Adipocyte (in vitro differentiated cells): ENCODE data around the gene CTAGE1.
"Not testable (repeated sequence)": the region's sequence is repeated elsewhere in the genome, so short reads cannot be mapped to it uniquely, and the experiment has no call there.

ENCODE experiments used
- DNase-seq: peaks from one replicate; pipeline ENCODE4 v3.0.0-alpha.2; 2015; ENCODE audit warnings: low read depth
- H3K27me3 ChIP-seq: replicated peaks from 2 replicates; pipeline ENCODE4 v1.7.0; 2013; ENCODE audit warnings: mild to moderate bottlenecking, low read length, moderate library complexity; ENCODE audit not compliant: control insufficient read depth, insufficient read depth
- H3K36me3 ChIP-seq: 2 replicates; pipeline ENCODE4 v1.7.0; 2013; ENCODE audit warnings: low read length, mild to moderate bottlenecking, moderate library complexity; ENCODE audit not compliant: control insufficient read depth, insufficient read depth, severe bottlenecking
- H3K4me1 ChIP-seq: 2 replicates; pipeline ENCODE4 v1.7.0; 2013; ENCODE audit warnings: mild to moderate bottlenecking, low read length, moderate library complexity; ENCODE audit not compliant: control insufficient read depth, insufficient read depth
- H3K4me3 ChIP-seq: 2 replicates; pipeline ENCODE4 v1.7.0; 2013; ENCODE audit warnings: mild to moderate bottlenecking, low read length, moderate library complexity
- H3K9ac ChIP-seq: 2 replicates; pipeline ENCODE4 v1.7.0; 2013; ENCODE audit warnings: mild to moderate bottlenecking, low read length, moderate library complexity
- H3K9me3 ChIP-seq: 2 replicates; pipeline ENCODE4 v1.7.0; 2013; ENCODE audit warnings: mild to moderate bottlenecking, low read length, moderate library complexity; ENCODE audit not compliant: control insufficient read depth

Gene CTAGE1

GRCh38 chr18:22451796-22452195 is 34.1 kb upstream of the CTAGE1 start:
- Histone ChIP-seq H3K4me3 (no peak overlapping the region), H3K4me1 (peaks cover 11% of the 10 kb centered on the region), H3K36me3 (no peaks in the 10 kb centered on the region), H3K27me3 (no peaks in the 10 kb centered on the region), H3K9me3 (peaks cover 6% of the 10 kb centered on the region), H3K9ac (no peak overlapping the region)
- no peak for DNase-seq

- H3K36me3 ChIP-seq, H3K4me1 ChIP-seq, H3K9ac ChIP-seq, H3K9me3 ChIP-seq, H3K27me3 ChIP-seq, H3K4me3 ChIP-seq, DNase-seq: not testable (repeated sequence)
Observed at GRCh38 chr18:22450766-22451165, 33.1 kb upstream of the CTAGE1 start.

- not testable (repeated sequence) for H3K27me3 ChIP-seq, H3K9ac ChIP-seq, H3K4me1 ChIP-seq, H3K9me3 ChIP-seq, DNase-seq, H3K4me3 ChIP-seq, H3K36me3 ChIP-seq
Observed at GRCh38 chr18:22450318-22450717, 32.6 kb upstream of the CTAGE1 start.

- H3K36me3 ChIP-seq, H3K9ac ChIP-seq, H3K27me3 ChIP-seq, H3K9me3 ChIP-seq, H3K4me1 ChIP-seq, H3K4me3 ChIP-seq, DNase-seq: not testable (repeated sequence)
Observed at GRCh38 chr18:22449753-22450152, 32.0 kb upstream of the CTAGE1 start.

GRCh38 chr18:22448238-22448637 is 30.5 kb upstream of the CTAGE1 start:
- no peak overlapping the region for H3K9ac ChIP-seq
- H3K9me3 ChIP-seq = peaks cover 6% of the 10 kb centered on the region
- DNase-seq = no peak
- H3K36me3 ChIP-seq = no peaks in the 10 kb centered on the region
- H3K27me3 ChIP-seq = no peaks in the 10 kb centered on the region
- peaks cover 2% of the 10 kb centered on the region for H3K4me1 ChIP-seq
- H3K4me3 ChIP-seq = no peak overlapping the region

- Histone ChIP-seq H3K36me3 (no peaks in the 10 kb centered on the region), H3K9me3 (peaks cover 6% of the 10 kb centered on the region), H3K4me1 (no peaks in the 10 kb centered on the region), H3K27me3 (no peaks in the 10 kb centered on the region), H3K9ac (no peak overlapping the region), H3K4me3 (no peak overlapping the region)
- DNase-seq = no peak
Observed at GRCh38 chr18:22447792-22448191, 30.1 kb upstream of the CTAGE1 start.

GRCh38 chr18:22446911-22447310 is 29.2 kb upstream of the CTAGE1 start:
- H3K9me3 ChIP-seq = peaks cover 6% of the 10 kb centered on the region
- H3K9ac ChIP-seq = no peak overlapping the region
- no peak for DNase-seq
- no peak overlapping the region for H3K4me3 ChIP-seq
- H3K36me3 ChIP-seq = no peaks in the 10 kb centered on the region
- H3K4me1 ChIP-seq = no peaks in the 10 kb centered on the region
- no peaks in the 10 kb centered on the region for H3K27me3 ChIP-seq

GRCh38 chr18:22446325-22446724 is 28.6 kb upstream of the CTAGE1 start:
- DNase-seq = no peak
- no peak overlapping the region for H3K4me3 ChIP-seq
- H3K4me1 ChIP-seq = no peaks in the 10 kb centered on the region
- peaks cover 6% of the 10 kb centered on the region for H3K9me3 ChIP-seq
- H3K27me3 ChIP-seq = no peaks in the 10 kb centered on the region
- no peaks in the 10 kb centered on the region for H3K36me3 ChIP-seq
- no peak overlapping the region for H3K9ac ChIP-seq

- Histone ChIP-seq H3K4me1 (peaks cover 7% of the 10 kb centered on the region), H3K4me3 (no peak overlapping the region), H3K9me3 (no peaks in the 10 kb centered on the region), H3K36me3 (no peaks in the 10 kb centered on the region), H3K9ac (no peak overlapping the region), H3K27me3 (no peaks in the 10 kb centered on the region)
- DNase-seq = no peak
Observed at GRCh38 chr18:22441638-22442037, 23.9 kb upstream of the CTAGE1 start.

- Histone ChIP-seq H3K4me3 (no peak overlapping the region), H3K9ac (no peak overlapping the region), H3K9me3 (no peaks in the 10 kb centered on the region), H3K4me1 (peaks cover 10% of the 10 kb centered on the region), H3K27me3 (no peaks in the 10 kb centered on the region), H3K36me3 (no peaks in the 10 kb centered on the region)
- peak; percentile 53 for DNase-seq
Observed at GRCh38 chr18:22439447-22439846, 21.7 kb upstream of the CTAGE1 start.

- peaks cover 25% of the 10 kb centered on the region for H3K4me1 ChIP-seq
- no peaks in the 10 kb centered on the region for H3K36me3 ChIP-seq
- H3K27me3 ChIP-seq = no peaks in the 10 kb centered on the region
- DNase-seq = no peak
- H3K9me3 ChIP-seq = no peaks in the 10 kb centered on the region
- no peak overlapping the region for H3K4me3 ChIP-seq
- no peak overlapping the region for H3K9ac ChIP-seq
Observed at GRCh38 chr18:22436136-22436535, 18.4 kb upstream of the CTAGE1 start.

GRCh38 chr18:22434973-22435608 is 17.4 kb upstream of the CTAGE1 start:
- Histone ChIP-seq H3K9me3 (no peaks in the 10 kb centered on the region), H3K27me3 (no peaks in the 10 kb centered on the region), H3K9ac (no peak overlapping the region), H3K4me3 (no peak overlapping the region), H3K4me1 (peaks cover 25% of the 10 kb centered on the region), H3K36me3 (no peaks in the 10 kb centered on the region)
- DNase-seq = peak; percentile 33
